HG03558 (cell line): Measurements from ENCODE around the gene PPP2R2D.

ENCODE experiments used
- ATAC-seq: cut with Tn5 transposase; IDR thresholded peaks from one replicate; pipeline ENCODE4 v1.9.1; 2021; ENCODE audit warnings: moderate number of reproducible peaks; ENCODE audit not compliant: unreplicated experiment; ENCODE audit errors: extremely low read depth

The PPP2R2D gene

DNA sequence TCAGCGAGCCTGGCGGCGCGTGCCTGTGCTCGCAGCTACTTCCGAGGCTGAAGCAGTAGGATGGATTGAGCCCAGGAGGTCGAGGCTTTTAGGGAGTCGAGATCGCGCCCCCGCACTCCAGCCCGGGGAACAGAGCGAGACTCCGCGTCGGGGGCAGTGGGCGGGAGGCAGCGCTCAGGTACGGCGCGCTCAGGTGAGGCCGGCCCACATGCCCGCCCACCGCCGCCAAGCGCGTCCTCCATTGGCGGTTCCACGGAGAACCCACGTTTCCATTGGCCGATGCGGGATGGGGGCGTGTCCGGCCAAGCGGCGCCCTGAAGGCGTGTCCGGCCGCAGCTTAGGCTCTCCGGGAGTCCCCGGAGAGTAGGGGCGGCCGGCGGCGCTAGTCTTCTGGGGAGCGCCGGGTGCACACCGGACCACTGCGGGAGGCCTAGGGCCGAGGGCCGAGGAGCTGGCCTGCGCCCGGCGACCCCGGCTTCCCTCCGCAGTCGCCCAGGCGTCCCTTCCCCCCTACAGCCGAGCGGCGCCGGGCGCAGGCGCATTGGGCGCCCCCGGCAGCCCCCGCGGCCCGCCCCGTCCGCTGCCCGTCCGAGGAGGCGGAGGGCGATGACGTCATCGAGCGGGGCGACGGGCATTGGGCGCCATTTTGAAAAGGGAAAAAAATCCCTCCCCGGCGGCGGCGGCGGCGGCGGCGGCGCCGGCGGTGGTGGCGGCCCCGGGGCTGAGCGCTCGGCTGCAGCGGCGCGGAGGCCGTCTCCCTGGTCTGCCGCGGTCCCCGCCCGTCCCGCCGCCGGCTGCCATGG lies at the start of gene PPP2R2D:
PPP2R2D (plus strand) TSS at position 659 of the 803 bp plus-strand sequence; CDS start at position 800, 141 bp downstream.
- ATAC-seq = peak; percentile 72

- no peak for ATAC-seq
Measured at GRCh38 chr10:131851346-131851745, 49.5 kb upstream of the PPP2R2D start.

DNA sequence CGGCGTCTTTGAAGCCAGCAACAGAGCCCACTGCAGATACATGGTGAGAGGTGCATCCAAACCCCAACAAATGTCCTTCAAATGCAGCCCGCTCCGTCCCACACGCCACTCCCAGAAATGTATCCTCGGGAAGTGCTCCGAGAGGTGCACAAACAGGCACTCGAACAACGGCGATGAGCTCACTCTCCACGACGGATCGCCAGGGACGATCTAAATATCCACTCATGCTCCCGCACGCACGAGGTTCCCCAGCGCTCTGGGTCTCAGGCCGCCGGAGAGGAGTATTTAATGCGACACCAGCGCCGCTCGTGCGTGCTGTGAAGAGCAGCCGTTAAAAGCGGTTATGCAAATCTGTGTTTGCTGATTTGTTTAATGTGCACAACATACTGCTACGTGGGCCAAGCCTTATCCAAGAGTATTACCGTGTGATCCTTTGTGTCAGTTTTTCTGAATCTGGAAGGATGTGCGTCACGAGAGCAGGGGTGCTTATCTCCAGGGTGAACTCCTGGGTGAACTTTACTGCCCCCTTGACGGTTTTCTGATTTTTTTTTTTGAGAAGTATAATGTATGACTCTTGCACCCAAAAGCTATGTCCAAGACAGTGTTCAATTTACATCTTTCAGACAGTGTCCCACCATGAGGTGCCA lies 48.5 kb upstream of the PPP2R2D start:
- no peak for ATAC-seq

- ATAC-seq = no peak
Measured at GRCh38 chr10:131852823-131853609, 47.8 kb upstream of the PPP2R2D start.

DNA sequence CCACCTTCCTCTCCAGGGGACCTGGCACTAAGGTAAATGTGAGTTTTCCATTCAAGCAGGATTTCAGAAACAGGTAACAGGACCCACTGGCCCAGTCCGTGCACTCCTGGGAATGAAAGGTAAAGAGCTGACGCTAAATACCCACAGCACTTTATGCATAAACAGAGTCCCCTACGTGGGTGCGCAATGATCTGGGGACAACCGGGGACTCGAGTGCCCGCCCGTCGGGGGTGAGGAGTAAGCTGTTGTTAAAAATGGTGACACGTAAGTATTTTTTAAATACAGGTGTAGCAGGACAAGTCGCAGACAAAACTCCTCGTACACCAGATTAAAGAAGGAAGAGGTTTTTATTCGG lies 47.2 kb upstream of the PPP2R2D start:
- ATAC-seq = no peak

- no peak for ATAC-seq
Measured at GRCh38 chr10:131854579-131855335, 46.1 kb upstream of the PPP2R2D start.

DNA sequence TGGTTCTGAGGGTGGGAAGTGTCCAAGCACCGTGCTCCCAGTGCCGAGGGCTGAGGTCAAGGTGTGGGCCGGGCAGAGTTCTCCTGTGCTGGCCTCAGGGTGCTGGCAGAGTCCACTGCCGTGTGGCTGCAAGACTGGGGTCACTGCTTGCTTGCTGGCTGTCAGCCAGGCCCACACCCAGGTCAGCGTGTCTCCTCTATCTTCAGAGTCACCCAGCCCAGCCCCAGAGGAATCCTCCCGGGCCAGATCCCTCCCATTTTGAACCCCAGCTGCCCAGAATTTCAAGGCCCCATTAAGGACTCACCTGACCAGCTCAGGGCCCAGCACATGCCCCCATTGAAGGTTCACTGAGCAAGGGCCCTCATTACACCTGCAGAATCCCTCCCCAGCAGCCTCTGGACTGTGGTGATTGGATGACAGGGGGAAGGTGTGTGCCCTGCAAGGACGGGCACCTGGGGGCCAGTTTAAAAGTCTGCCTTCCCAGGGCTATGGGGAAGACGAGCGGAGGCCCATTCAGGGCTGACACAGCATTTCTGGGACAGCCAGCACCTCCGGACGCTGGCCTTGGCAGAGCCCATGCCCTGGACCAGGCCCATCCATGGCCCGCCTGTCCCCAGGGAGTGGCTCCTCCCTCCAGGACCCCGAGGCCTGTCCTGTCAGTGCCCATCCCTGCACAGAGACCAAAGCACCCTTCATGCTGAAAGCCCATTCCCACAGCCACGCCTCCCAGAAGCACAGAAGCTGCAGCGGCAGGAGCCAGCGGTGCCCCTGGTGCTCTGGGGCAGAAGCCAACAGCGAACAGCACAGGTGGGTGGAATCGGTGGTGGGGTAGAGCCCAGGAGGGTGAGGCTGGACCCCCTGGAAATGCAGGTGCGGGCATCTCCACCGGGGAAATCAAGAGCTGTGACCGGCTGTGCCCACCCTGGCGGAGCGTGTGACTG lies 45.1 kb upstream of the PPP2R2D start:
- no peak for ATAC-seq

DNA sequence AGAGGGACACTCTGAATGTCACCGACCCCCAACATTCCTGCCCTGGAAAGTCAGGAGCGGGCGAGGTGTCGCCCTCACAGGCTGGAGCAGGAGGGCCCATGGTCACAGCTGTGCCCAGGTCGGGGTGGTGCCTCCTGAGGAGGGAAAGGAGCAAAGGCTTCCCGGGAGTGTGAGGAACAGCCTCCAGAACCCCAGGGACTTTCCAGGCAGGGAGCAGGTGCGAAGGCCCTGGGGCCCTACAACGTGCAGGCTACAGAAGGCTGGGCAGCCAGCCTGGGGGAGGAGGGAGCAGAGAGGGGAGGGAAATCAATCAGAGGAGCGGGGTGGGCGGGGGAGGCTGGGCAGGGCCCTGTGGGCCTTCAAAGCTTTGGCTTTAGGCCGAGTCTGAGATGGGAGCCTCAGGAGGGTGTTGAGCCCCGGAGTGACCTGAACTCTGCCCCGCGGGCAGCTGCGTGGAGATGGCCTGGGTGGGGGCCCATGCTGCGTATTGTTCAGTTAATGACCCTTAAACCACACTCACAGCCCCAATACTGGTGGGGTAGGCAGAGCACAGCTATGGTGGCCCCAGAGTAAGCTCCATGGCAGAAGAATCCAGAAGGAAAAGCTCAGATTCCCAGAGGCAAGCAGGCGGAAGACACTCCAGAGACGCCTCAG lies 44.2 kb upstream of the PPP2R2D start:
- no peak for ATAC-seq

GRCh38 chr10:131857156-131858117 lies 43.4 kb upstream of the PPP2R2D start:
- ATAC-seq = no peak

DNA sequence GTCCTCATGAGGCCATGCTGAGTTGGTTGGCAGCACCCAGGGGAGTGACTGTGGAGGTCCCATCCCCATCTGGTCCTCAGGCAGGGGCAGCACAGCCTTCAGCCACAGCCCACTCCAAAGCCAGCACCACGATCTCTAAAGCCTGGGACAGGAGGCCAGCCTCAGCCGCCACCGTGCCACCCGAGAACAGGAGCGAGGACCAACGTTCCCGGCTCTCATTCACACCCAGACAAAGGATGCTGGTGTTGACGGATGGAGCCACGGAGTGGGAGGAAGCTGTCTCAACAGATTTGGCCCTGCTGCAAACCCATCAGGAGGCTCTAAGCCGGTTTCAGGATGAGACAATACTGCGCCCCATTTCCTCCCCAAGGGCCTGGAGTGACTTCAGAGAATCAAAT lies 42.7 kb upstream of the PPP2R2D start:
- ATAC-seq = no peak

DNA sequence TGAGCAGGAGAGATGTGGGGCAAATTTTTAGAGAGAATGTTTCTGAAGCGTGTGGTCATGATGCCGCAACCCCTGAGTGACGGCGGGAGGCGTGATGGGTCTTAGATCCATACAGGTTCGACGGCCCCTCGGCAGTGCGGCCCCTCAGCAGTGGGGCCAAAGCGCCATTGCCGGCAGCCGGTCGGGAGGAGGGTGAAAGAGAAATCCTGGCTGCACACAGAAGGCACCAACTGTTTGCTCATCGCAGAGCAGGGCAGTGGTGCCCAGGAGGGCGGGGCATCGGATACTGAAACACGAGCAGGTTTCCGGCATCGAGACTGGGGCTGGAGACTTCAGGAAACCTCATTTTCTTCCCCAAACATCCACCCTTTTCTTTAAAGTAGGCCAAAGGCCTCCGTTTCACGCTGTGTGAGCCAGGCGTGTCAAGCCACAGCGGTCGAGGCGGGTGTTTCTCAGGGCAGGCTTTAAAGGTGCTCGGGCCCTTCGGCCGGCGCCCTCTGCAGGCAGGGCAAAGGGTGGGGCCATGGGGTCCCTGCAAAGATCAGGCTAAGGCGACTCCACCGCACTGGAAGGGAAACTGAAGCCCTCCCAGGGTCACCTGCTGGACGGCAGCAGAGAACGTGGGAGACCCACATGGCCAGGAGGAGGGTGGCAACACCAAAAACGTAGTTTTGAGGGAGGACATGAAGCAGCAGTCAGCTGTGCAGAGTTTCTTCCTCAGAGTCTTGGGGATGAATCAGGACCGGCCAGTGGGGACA lies 42.0 kb upstream of the PPP2R2D start:
- no peak for ATAC-seq

DNA sequence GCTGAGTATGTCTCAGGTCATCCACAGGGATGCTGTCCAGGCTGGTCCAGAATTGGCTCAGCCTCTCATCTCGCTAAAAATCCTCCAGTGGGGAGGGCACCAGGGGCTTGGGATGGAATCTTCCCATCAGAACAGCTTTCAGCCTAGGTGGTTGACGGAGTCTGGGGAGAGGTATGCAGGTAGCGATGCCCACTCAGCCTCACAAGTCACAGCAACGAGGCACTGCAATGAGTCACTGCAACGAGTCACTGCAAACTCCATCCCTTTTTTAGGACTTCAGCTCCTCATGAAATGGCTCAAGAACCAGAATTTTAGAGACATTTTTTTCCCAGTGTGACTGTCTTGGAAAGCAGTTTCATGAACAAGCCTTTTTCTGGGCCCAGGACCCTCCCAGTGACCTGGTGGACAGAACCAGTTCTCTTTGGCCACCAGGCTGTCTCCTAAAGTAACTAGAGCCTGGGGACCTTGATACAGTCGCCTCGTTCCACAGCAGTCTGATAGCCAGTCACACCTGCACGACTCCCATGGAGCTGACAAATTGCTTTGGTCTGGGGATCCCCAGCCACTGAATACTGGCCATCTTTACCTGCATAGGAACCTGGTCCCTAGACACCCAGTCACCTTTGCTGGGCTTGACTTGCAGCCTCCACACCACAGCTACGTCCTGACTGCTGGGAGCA lies 41.3 kb upstream of the PPP2R2D start:
- no peak for ATAC-seq

GRCh38 chr10:131860311-131860710 lies 40.5 kb upstream of the PPP2R2D start:
- ATAC-seq = no peak

DNA sequence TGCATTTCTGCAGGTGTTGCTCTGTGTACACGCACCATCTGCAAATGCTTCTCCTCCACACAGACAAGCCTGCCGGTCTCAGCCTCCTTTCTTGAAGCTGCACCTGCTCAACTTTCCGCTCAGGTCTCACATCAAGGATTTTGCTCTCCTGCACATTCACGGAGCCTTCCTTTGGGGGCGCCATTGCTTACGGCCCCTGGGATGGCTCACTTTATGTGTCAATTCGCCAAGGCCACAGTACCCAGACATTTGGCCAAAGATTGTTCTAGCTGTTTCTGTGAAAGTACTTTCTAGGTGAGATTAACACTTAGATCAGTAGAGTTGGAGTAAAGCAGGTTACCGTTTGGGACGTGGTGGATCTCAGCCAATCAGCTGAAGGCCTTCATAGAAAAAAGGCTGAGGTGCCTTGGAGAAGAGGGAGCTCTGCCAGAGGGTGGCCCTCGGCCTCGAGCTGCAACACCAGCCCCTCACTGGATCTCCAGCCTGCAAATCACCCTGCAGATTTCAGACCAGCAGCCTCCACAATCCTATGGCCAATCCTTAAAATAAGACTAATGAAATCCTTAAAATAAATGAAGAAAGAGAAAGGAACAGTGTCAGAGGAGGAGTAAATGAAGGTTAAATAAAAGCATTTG lies 39.9 kb upstream of the PPP2R2D start:
- ATAC-seq = no peak

DNA sequence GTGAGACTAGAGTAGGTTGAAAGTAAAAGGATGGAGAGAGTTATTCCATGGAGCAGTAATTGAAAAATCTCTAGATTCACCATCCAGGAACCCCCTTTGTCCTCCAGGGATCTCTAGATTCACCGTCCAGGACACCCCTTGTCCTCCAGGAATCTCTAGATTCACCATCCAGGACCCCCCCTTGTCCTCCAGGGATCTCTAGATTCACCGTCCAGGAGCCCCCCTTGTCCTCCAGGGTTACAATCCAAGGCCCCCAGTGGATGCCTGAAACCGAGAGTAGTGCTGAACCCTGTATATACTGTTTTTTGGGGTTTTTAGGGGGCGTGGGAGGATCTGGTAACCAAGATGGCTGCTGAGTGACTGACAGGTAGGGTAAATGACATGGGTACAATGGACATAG lies 38.3 kb upstream of the PPP2R2D start:
- no peak for ATAC-seq
